GM19438 (cell line): ENCODE data around the gene TIMM10.
"Not testable (repeated sequence)": the region's sequence is repeated elsewhere in the genome, so short reads cannot be mapped to it uniquely, and the experiment has no call there.

Experiments
- ATAC-seq: cut with Tn5 transposase; IDR thresholded peaks from one replicate; pipeline ENCODE4 v1.9.1; 2021; ENCODE audit warnings: low read depth; ENCODE audit not compliant: unreplicated experiment

Gene TIMM10

GRCh38 chr11:57543593-57543992 lies 13.0 kb upstream of the TIMM10 start:
- ATAC-seq = no peak

- ATAC-seq = no peak
Observed at GRCh38 chr11:57542582-57542981, 12.0 kb upstream of the TIMM10 start.

GRCh38 chr11:57541169-57541568 lies 10.6 kb upstream of the TIMM10 start:
- ATAC-seq = no peak

GRCh38 chr11:57539342-57539741 lies 8.8 kb upstream of the TIMM10 start:
- no peak for ATAC-seq

GRCh38 chr11:57536947-57537619 lies 6.5 kb upstream of the TIMM10 start, which contains the start of gene SMTNL1:
SMTNL1 (plus strand) TSS chr11:57537595; CDS start chr11:57542643, 5,048 bp downstream.
- no peak for ATAC-seq

- not testable (repeated sequence) for ATAC-seq
Observed at GRCh38 chr11:57534449-57534848, 3.9 kb upstream of the TIMM10 start.

- ATAC-seq = peak; percentile 4
Observed at GRCh38 chr11:57530215-57530595, 349 bp downstream of the TIMM10 start.

GRCh38 chr11:57529012-57529411 lies 1.5 kb downstream of the TIMM10 start:
- no peak for ATAC-seq

GRCh38 chr11:57527056-57527631 lies 3.4 kb downstream of the TIMM10 start:
- ATAC-seq = no peak

- no peak for ATAC-seq
Observed at GRCh38 chr11:57523419-57523818, 7.1 kb downstream of the TIMM10 start.

GRCh38 chr11:57521116-57521515 lies 9.4 kb downstream of the TIMM10 start:
- no peak for ATAC-seq

GRCh38 chr11:57516061-57516443 lies 14.5 kb downstream of the TIMM10 start:
- no peak for ATAC-seq

GRCh38 chr11:57515332-57516060 lies 15.1 kb downstream of the TIMM10 start, which contains the start of gene SLC43A1:
SLC43A1 (minus strand) TSS chr11:57515702; CDS start chr11:57514111, 1,591 bp downstream.
- ATAC-seq = peak; percentile 41

- ATAC-seq = peak; percentile 45
Observed at GRCh38 chr11:57514538-57515331, 15.8 kb downstream of the TIMM10 start.

- ATAC-seq = peak; percentile 44
Observed at GRCh38 chr11:57513911-57514537, 16.5 kb downstream of the TIMM10 start.

GRCh38 chr11:57513452-57513795 lies 17.1 kb downstream of the TIMM10 start:
- no peak for ATAC-seq

GRCh38 chr11:57512646-57513451 lies 17.7 kb downstream of the TIMM10 start:
- ATAC-seq = no peak

GRCh38 chr11:57511741-57512430 lies 18.7 kb downstream of the TIMM10 start:
- no peak for ATAC-seq
